Neural progenitor cell (in vitro differentiated cells): ENCODE data around the gene COL4A2. TPM values are rescaled to one million over a fixed set of nuclear protein-coding genes. Genes with fewer than 3 reads are reported as not detected.
A peak's percentile ranks its signal among the peaks of the same experiment; 100 is the strongest.

Experiments
- DNase-seq: peaks from one replicate; pipeline ENCODE4 v3.0.0-alpha.2; 2016; ENCODE audit warnings: low spot score
- H2AFZ ChIP-seq: fragments of 200-600 bp; sonication (generic); replicated peaks from 2 replicates; pipeline ENCODE4 v1.6.1; 2016; ENCODE audit warnings: antibody characterized with exemption
- H3F3A ChIP-seq: fragments of 200-600 bp; sonication (generic); 2 replicates; pipeline ENCODE4 v1.6.1; 2016; ENCODE audit warnings: antibody characterized with exemption, low read depth
- H3K27ac ChIP-seq: fragments of 200-600 bp; sonication (generic); 2 replicates; pipeline ENCODE4 v1.5.1; 2016; ENCODE audit warnings: mild to moderate bottlenecking
- H3K27me3 ChIP-seq: fragments of 200-600 bp; sonication (generic); 2 replicates; pipeline ENCODE4 v1.6.1; 2016; ENCODE audit warnings: mild to moderate bottlenecking, moderate library complexity
- H3K36me3 ChIP-seq: fragments of 200-600 bp; sonication (generic); 2 replicates; pipeline ENCODE4 v1.5.1; 2016
- H3K4me1 ChIP-seq: fragments of 200-600 bp; sonication (generic); 2 replicates; pipeline ENCODE4 v1.6.1; 2016; ENCODE audit warnings: mixed run types
- H3K4me2 ChIP-seq: fragments of 200-600 bp; sonication (generic); 2 replicates; pipeline ENCODE4 v1.6.1; 2016
- H3K4me3 ChIP-seq: fragments of 200-600 bp; sonication (generic); 2 replicates; pipeline ENCODE4 v1.5.1; 2016
- H3K79me2 ChIP-seq: fragments of 200-600 bp; sonication (generic); 2 replicates; pipeline ENCODE4 v1.6.1; 2016; ENCODE audit warnings: low read depth
- H3K9ac ChIP-seq: fragments of 200-600 bp; sonication (generic); 2 replicates; pipeline ENCODE4 v1.6.1; 2016
- H3K9me3 ChIP-seq: fragments of 200-600 bp; sonication (generic); 2 replicates; pipeline ENCODE4 v1.5.1; 2016; ENCODE audit warnings: low read depth
- H4K20me1 ChIP-seq: fragments of 200-600 bp; sonication (generic); 2 replicates; pipeline ENCODE4 v1.6.1; 2016; ENCODE audit warnings: low read depth
- H3K27ac Mint-ChIP-seq: 3 replicates; pipeline ENCODE4 v1.8.0; 2021; ENCODE audit warnings: mixed read lengths
- H3K27me3 Mint-ChIP-seq: 2 replicates; pipeline ENCODE4 v1.8.0; 2022; ENCODE audit warnings: low read depth, mild to moderate bottlenecking, inconsistent platforms, moderate library complexity, mixed read lengths; ENCODE audit not compliant: insufficient read depth
- H3K36me3 Mint-ChIP-seq: 3 replicates; pipeline ENCODE4 v1.8.0; 2021; ENCODE audit warnings: mixed read lengths
- H3K4me1 Mint-ChIP-seq: 3 replicates; pipeline ENCODE4 v1.8.0; 2021; ENCODE audit warnings: mixed read lengths
- H3K4me3 Mint-ChIP-seq: 3 replicates; pipeline ENCODE4 v1.8.0; 2021; ENCODE audit warnings: mild to moderate bottlenecking, moderate library complexity, mixed read lengths
- H3K9me3 Mint-ChIP-seq: 3 replicates; pipeline ENCODE4 v1.8.0; 2020; ENCODE audit warnings: mixed read lengths
- CTCF ChIP-seq: fragments of 200-600 bp; sonication (generic); IDR thresholded peaks from 2 replicates; pipeline ENCODE4 v1.5.1; 2017; ENCODE audit warnings: antibody characterized with exemption, mild to moderate bottlenecking
- EZH2 ChIP-seq: fragments of 200-600 bp; sonication (generic); IDR thresholded peaks from 2 replicates; pipeline ENCODE4 v1.6.1; 2017; ENCODE audit warnings: antibody characterized with exemption, mild to moderate bottlenecking, moderate library complexity
- EZH2phosphoT487 ChIP-seq: fragments of 200-600 bp; sonication (generic); IDR thresholded peaks from 2 replicates; pipeline ENCODE4 v1.6.1; 2017; ENCODE audit warnings: antibody characterized with exemption
- total RNA-seq: library from RNA; depleted of rRNA; stranded (reverse); fragments of >200 nt; gene quantifications from 2 replicates; pipeline ENCODE4 v1.2.3, GENCODE V29; 2015; ENCODE audit warnings: low replicate concordance

Gene COL4A2
- total RNA-seq, 1 donor from 2014 or later: 73.6 TPM

GRCh38 chr13:110388108-110388943 lies 81.2 kb downstream of the COL4A2 start:
- Histone ChIP-seq H3F3A (peaks cover 8% of the 10 kb centered on the region), H3K79me2 (no peaks in the 10 kb centered on the region), H3K4me1 (no peaks in the 10 kb centered on the region), H2AFZ (no peak overlapping the region), H3K4me2 (no peak overlapping the region), H4K20me1 (no peaks in the 10 kb centered on the region), H3K27ac (no peak overlapping the region), H3K27me3 (no peaks in the 10 kb centered on the region), H3K9me3 (no peaks in the 10 kb centered on the region), H3K36me3 (no peaks in the 10 kb centered on the region), H3K9ac (no peak overlapping the region), H3K4me3 (no peak overlapping the region)
- H3K4me3 Mint-ChIP-seq: no peak overlapping the region
- H3K27me3 Mint-ChIP-seq: peaks cover 6% of the 10 kb centered on the region
- no peak for DNase-seq
- H3K27ac Mint-ChIP-seq: peak overlapping the region; percentile 53
- peaks cover 50% of the 10 kb centered on the region for H3K9me3 Mint-ChIP-seq
- H3K4me1 Mint-ChIP-seq: peaks cover 31% of the 10 kb centered on the region
- peaks cover 44% of the 10 kb centered on the region for H3K36me3 Mint-ChIP-seq
- no peak for TF ChIP-seq CTCF
- TF ChIP-seq EZH2phosphoT487: no peak
- TF ChIP-seq EZH2: no peak

- Histone ChIP-seq H2AFZ (no peak overlapping the region), H3K27me3 (no peaks in the 10 kb centered on the region), H3F3A (no peaks in the 10 kb centered on the region), H3K9me3 (no peaks in the 10 kb centered on the region), H3K4me3 (no peak overlapping the region), H3K27ac (no peak overlapping the region), H3K4me2 (no peak overlapping the region), H3K79me2 (no peaks in the 10 kb centered on the region), H4K20me1 (no peaks in the 10 kb centered on the region), H3K36me3 (no peaks in the 10 kb centered on the region), H3K9ac (no peak overlapping the region), H3K4me1 (no peaks in the 10 kb centered on the region)
- peaks cover 39% of the 10 kb centered on the region for H3K4me1 Mint-ChIP-seq
- no peak overlapping the region for H3K4me3 Mint-ChIP-seq
- peaks cover 6% of the 10 kb centered on the region for H3K27me3 Mint-ChIP-seq
- no peak overlapping the region for H3K27ac Mint-ChIP-seq
- no peak for DNase-seq
- H3K36me3 Mint-ChIP-seq: peaks cover 42% of the 10 kb centered on the region
- peaks cover 43% of the 10 kb centered on the region for H3K9me3 Mint-ChIP-seq
- no peak for TF ChIP-seq EZH2
- TF ChIP-seq EZH2phosphoT487: no peak
- TF ChIP-seq CTCF: no peak
Measured at GRCh38 chr13:110390567-110390966, 83.5 kb downstream of the COL4A2 start.

- no peak overlapping the region for H3K9ac ChIP-seq
- H3K27ac ChIP-seq: no peak overlapping the region
- Mint-ChIP-seq H3K4me3 (no peak overlapping the region), H3K27me3 (peaks cover 6% of the 10 kb centered on the region), H3K4me1 (peaks cover 39% of the 10 kb centered on the region), H3K9me3 (peaks cover 39% of the 10 kb centered on the region), H3K36me3 (peaks cover 41% of the 10 kb centered on the region), H3K27ac (no peak overlapping the region)
- H3F3A ChIP-seq: no peaks in the 10 kb centered on the region
- H3K27me3 ChIP-seq: no peaks in the 10 kb centered on the region
- H3K9me3 ChIP-seq: no peaks in the 10 kb centered on the region
- H2AFZ ChIP-seq: no peak overlapping the region
- H3K4me3 ChIP-seq: no peak overlapping the region
- H4K20me1 ChIP-seq: no peaks in the 10 kb centered on the region
- H3K36me3 ChIP-seq: no peaks in the 10 kb centered on the region
- no peaks in the 10 kb centered on the region for H3K4me1 ChIP-seq
- no peak overlapping the region for H3K4me2 ChIP-seq
- no peak for TF ChIP-seq CTCF
- TF ChIP-seq EZH2: no peak
- TF ChIP-seq EZH2phosphoT487: no peak
- DNase-seq: no peak
- H3K79me2 ChIP-seq: no peaks in the 10 kb centered on the region
Measured at GRCh38 chr13:110391273-110391672, 84.2 kb downstream of the COL4A2 start.
